ENCODE data around the gene PLEKHM3. TPM values are rescaled to one million over a fixed set of nuclear protein-coding genes. Genes with fewer than 3 reads are reported as not detected.

The PLEKHM3 gene
- total and polyA plus RNA-seq, 12 donors: 9.5 to 39.6 (median 21.7) TPM

DNA sequence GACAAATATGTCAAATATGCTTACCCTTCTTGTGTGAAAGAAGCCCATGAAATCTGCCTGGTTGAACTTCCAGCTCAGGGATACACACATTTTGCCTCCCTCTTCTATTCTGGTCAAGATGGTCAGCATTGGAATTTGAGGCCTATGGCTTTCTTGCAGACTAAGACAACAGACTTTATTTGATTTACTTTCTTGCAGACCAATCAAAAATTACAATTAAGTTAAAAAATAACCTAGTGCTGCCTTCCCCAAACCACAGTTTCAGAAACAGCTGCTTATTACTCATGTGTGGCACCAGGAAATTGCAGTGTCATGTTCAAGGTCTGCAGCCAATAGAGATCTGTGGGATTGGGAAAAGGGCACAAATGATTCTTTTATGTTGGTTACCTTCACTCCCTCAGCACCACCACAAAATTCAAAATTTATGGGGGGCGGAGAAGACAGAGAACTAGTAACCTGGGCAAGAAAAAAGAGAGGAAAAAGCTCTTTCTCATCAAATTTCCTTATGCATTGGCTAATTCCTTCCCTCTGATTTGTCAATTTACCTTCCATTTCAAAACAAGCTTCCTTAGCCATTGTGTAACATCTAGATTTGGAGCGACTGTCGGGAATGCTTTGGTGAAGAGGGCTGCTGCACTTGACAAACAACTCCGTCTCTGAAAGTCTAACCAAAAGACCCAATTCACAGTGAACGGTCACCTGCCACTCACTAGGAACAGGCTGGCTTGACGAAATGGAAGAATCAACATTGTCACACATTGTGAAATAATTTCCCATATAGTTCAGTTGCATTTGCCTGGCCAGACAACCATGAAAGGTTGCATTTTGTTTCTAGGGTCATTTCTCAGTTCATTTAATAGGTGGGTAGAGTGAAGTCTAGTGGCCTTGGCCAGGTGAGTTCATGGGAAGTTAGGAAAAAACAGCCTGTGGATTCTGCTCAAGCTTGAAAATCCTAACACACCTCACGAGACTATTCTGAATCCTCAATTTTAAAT lies 155.2 kb downstream of the PLEKHM3 start:
- DNase-seq: peak in 6 of 7 donors; percentile 36 to 62 (median 52)
- intact Hi-C loops (cut with DNase I): no loop called here
- Histone ChIP-seq H3K27me3 (no peaks in the 10 kb centered on the region), H3K36me3 (replicated peaks in 1 of 2) (no peaks in the 10 kb centered on the region), H3K4me1 (replicated peaks in 1 of 2) (peaks cover 14 to 35% of the 10 kb centered on the region in 2 donors), H3K27ac (peak overlapping the region in 3 of 5 donors; percentile 52 to 71 (median 64)), H3K9me3 (replicated peaks in 1 of 3) (no peaks in the 10 kb centered on the region), H3K4me3 (no peak overlapping the region)
- WGBS, 4 donors: 50 to 87% (median 68%) methylated on average over 7 of the region's 7 CpGs
- TF ChIP-seq, protein P1, sequence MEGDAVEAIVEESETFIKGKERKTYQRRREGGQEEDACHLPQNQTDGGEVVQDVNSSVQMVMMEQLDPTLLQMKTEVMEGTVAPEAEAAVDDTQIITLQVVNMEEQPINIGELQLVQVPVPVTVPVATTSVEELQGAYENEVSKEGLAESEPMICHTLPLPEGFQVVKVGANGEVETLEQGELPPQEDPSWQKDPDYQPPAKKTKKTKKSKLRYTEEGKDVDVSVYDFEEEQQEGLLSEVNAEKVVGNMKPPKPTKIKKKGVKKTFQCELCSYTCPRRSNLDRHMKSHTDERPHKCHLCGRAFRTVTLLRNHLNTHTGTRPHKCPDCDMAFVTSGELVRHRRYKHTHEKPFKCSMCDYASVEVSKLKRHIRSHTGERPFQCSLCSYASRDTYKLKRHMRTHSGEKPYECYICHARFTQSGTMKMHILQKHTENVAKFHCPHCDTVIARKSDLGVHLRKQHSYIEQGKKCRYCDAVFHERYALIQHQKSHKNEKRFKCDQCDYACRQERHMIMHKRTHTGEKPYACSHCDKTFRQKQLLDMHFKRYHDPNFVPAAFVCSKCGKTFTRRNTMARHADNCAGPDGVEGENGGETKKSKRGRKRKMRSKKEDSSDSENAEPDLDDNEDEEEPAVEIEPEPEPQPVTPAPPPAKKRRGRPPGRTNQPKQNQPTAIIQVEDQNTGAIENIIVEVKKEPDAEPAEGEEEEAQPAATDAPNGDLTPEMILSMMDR (IDR thresholded peaks at IDR 0.05): no peak
- TF ChIP-seq POLR2A (IDR thresholded peaks at IDR 0.05): no peak

DNA sequence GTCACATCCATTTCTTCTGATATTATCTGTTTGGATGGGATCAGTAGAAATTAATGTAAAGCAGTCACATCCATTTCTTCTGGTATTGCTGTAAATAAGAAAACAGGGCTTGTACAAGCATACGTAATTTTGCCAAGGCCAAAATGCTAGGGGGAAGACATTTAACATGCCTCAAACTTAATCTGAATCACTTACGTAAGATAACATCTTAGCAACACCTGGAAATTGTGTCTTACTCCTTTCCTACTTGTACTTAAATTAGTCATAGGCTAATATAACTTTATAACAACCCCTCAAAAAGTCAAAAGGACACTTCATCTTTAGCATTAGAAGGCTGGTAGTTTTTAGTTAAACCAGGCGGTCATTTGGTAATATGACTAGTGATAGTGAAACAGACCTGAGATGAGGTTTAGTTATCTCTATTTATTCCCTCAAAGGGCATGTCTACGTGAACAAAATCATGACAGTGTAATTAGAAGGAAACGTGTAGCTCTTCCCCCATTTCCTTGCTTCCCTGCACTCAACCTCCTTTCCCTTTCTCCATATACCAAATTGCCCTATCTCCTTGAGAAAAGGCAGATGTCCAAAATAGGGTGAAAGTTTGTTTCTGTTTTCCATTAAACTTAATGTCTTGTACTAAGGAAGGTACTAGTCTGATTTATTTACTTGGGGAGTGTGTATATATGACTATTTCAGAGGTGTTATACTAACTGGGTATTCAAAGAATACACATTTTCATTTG lies 156.3 kb downstream of the PLEKHM3 start:
- no peaks in the 10 kb centered on the region for H3K27me3 ChIP-seq
- TF ChIP-seq, protein P1 (IDR thresholded peaks at IDR 0.05): no peak
- no peak for TF ChIP-seq POLR2A (IDR thresholded peaks at IDR 0.05)
- intact Hi-C loops (cut with DNase I): no loop called here
- no peaks in the 10 kb centered on the region for H3K9me3 ChIP-seq (replicated peaks in 1 of 3)
- peaks cover 14 to 35% of the 10 kb centered on the region in 2 donors for H3K4me1 ChIP-seq (replicated peaks in 1 of 2)
- H3K4me3 ChIP-seq: no peak overlapping the region
- H3K36me3 ChIP-seq (replicated peaks in 1 of 2): no peaks in the 10 kb centered on the region
- H3K27ac ChIP-seq: peak overlapping the region in 3 of 5 donors; percentile 52 to 71 (median 64)
- DNase-seq: no peak
- 75 to 87% (median 81%) methylated on average over 5 of the region's 5 CpGs for WGBS, 4 donors

DNA sequence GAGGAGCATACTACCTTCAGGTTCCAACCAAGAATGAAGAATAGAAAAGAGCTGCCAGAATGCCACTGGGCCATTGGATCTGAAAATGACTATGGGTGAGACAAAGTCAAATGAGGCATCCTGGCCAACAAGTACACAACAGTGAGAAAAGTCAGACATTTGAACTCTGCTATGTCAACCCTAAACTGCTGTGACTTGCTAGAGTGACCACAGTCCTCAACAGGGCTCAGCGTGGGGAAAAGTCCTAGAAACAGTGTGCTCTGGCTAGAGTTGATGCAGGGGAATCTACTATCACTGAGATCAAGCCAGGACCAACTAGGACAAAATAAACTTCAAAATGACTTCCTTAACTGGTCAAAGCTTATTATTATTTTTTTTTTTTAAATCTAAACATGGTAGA lies 157.4 kb downstream of the PLEKHM3 start:
- intact Hi-C loops (cut with DNase I): no loop called here
- WGBS, 4 donors: 81 to 97% (median 91%) methylated on average over 1 of the region's 1 CpG

More for the DNA sequence above, 157.4 kb downstream of the PLEKHM3 start:
- Histone ChIP-seq H3K4me1 (replicated peaks in 1 of 2) (peaks cover 14 to 35% of the 10 kb centered on the region in 2 donors), H3K36me3 (replicated peaks in 1 of 2) (no peaks in the 10 kb centered on the region), H3K9me3 (replicated peaks in 1 of 3) (no peaks in the 10 kb centered on the region), H3K27me3 (no peaks in the 10 kb centered on the region), H3K4me3 (no peak overlapping the region), H3K27ac (no peak overlapping the region)
- DNase-seq: no peak
- TF ChIP-seq, protein P1 (IDR thresholded peaks at IDR 0.05): no peak
- TF ChIP-seq POLR2A (IDR thresholded peaks at IDR 0.05): no peak

Measured in adrenal gland (tissue), 12 donors.